Activated T-cell treated with anti-CD3 and anti-CD28 coated beads for 24 hours (primary cell): ENCODE results near the gene EMC6.

ENCODE experiments used
- DNase-seq: peaks from one replicate; pipeline ENCODE4 v3.0.0-alpha.2; 2020; ENCODE audit warnings: low read depth

The EMC6 gene

GRCh38 chr17:3656353-3656752 lies 12.3 kb upstream of the EMC6 start:
- no peak for DNase-seq

- DNase-seq = no peak
Measured at GRCh38 chr17:3656755-3657587, 11.6 kb upstream of the EMC6 start.

- DNase-seq = no peak
Measured at GRCh38 chr17:3657588-3657869, 11.1 kb upstream of the EMC6 start.

- DNase-seq = no peak
Measured at GRCh38 chr17:3657874-3658783, 10.5 kb upstream of the EMC6 start.

GRCh38 chr17:3658784-3659449 lies 9.7 kb upstream of the EMC6 start:
- DNase-seq = no peak

- no peak for DNase-seq
Measured at GRCh38 chr17:3659541-3660111, 9.0 kb upstream of the EMC6 start.

GRCh38 chr17:3660311-3660891 lies 8.2 kb upstream of the EMC6 start:
- no peak for DNase-seq

GRCh38 chr17:3663102-3664011 lies 5.3 kb upstream of the EMC6 start:
- no peak for DNase-seq

- no peak for DNase-seq
Measured at GRCh38 chr17:3665834-3666233, 2.8 kb upstream of the EMC6 start.

- no peak for DNase-seq
Measured at GRCh38 chr17:3666516-3666915, 2.1 kb upstream of the EMC6 start.

- no peak for DNase-seq
Measured at GRCh38 chr17:3667366-3668278, 990 bp upstream of the EMC6 start.

- no peak for DNase-seq
Measured at GRCh38 chr17:3669085-3669347, 404 bp downstream of the EMC6 start.

GRCh38 chr17:3669548-3669947 lies 936 bp downstream of the EMC6 start:
- no peak for DNase-seq

- no peak for DNase-seq
Measured at GRCh38 chr17:3672571-3672970, 4.0 kb downstream of the EMC6 start.

- DNase-seq = no peak
Measured at GRCh38 chr17:3675886-3676285, 7.3 kb downstream of the EMC6 start.

GRCh38 chr17:3678095-3678820 lies 9.6 kb downstream of the EMC6 start:
- DNase-seq = no peak

- DNase-seq = no peak
Measured at GRCh38 chr17:3678821-3679530, 10.4 kb downstream of the EMC6 start.

- no peak for DNase-seq
Measured at GRCh38 chr17:3679531-3680126, 11.0 kb downstream of the EMC6 start.
